Measurements from ENCODE around the gene GNG12. TPM values are rescaled to one million over a fixed set of nuclear protein-coding genes. Genes with fewer than 3 reads are reported as not detected.
A peak's percentile ranks its signal among the peaks of the same experiment; 100 is the strongest.

GNG12 gene
- total and polyA plus RNA-seq, 11 donors: 7.7 to 80.2 (median 44.6) TPM

DNA sequence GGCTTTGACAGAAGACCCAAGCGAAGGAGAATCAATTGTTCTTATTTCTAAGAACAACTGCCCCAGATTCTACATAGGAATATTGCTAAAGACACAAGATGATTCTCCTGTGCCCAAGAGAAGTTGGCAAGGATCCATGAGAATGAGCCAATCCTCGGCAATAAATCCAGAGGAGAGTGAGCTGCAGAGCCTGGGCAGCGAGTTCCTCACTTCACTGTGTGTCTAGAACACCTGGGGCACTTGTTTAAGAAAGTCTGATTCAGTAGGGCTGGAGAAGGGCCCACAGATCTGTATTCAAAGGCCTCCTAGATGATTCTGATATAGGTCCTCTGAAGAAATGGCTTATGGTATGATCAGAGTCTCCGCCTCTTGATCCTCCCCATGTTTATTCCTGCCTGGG, 116.5 kb downstream of the GNG12 start:
- no peak for DNase-seq
- Histone ChIP-seq H3K36me3 (no peaks in the 10 kb centered on the region), H3K4me1 (peaks cover 0 to 58% (median 27%) of the 10 kb centered on the region in 12 donors), H3K27me3 (no peaks in the 10 kb centered on the region), H3K27ac (no peak overlapping the region), H3K4me3 (no peak overlapping the region), H3K9me3 (no peaks in the 10 kb centered on the region)
- ATAC-seq: peak in 1 of 4 donors; percentile 35
- intact Hi-C loops (cut with DNase I): no loop called here
- TF ChIP-seq POLR2A (IDR thresholded peaks at IDR 0.05): no peak
- TF ChIP-seq, protein P1, sequence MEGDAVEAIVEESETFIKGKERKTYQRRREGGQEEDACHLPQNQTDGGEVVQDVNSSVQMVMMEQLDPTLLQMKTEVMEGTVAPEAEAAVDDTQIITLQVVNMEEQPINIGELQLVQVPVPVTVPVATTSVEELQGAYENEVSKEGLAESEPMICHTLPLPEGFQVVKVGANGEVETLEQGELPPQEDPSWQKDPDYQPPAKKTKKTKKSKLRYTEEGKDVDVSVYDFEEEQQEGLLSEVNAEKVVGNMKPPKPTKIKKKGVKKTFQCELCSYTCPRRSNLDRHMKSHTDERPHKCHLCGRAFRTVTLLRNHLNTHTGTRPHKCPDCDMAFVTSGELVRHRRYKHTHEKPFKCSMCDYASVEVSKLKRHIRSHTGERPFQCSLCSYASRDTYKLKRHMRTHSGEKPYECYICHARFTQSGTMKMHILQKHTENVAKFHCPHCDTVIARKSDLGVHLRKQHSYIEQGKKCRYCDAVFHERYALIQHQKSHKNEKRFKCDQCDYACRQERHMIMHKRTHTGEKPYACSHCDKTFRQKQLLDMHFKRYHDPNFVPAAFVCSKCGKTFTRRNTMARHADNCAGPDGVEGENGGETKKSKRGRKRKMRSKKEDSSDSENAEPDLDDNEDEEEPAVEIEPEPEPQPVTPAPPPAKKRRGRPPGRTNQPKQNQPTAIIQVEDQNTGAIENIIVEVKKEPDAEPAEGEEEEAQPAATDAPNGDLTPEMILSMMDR (IDR thresholded peaks at IDR 0.05): no peak
- WGBS, 4 donors: 81 to 86% (median 82%) methylated on average over 4 of the region's 4 CpGs

DNA sequence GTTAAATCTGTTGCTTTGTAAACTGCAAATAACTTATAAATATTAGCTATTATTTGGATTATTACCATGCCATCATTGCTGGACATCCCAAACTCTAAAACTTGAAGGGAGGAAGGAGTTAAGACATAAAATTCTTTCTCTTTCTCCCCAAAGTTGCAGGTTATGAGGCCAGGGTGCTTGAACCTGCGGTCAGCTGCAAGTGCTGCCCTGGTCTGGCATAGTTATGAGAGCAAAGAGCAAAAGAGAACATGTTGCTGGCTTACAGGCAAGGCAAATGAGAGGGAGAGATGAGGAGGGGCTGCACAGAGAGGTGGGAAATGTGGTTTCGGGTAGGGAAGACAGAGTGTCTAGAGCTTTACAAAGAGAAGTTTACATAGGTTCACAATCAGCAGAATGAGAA, 117.4 kb downstream of the GNG12 start:
- no peaks in the 10 kb centered on the region for H3K9me3 ChIP-seq
- no peak for ATAC-seq
- H3K4me1 ChIP-seq: peaks cover 0 to 61% (median 37%) of the 10 kb centered on the region in 12 donors
- intact Hi-C loops (cut with DNase I): no loop called here
- H3K27me3 ChIP-seq: no peaks in the 10 kb centered on the region
- 94 to 98% (median 97%) methylated on average over 2 of the region's 2 CpGs for WGBS, 4 donors
- no peak overlapping the region for H3K4me3 ChIP-seq
- H3K27ac ChIP-seq: no peak overlapping the region
- H3K36me3 ChIP-seq: no peaks in the 10 kb centered on the region
- TF ChIP-seq POLR2A (IDR thresholded peaks at IDR 0.05): no peak
- TF ChIP-seq, protein P1 (IDR thresholded peaks at IDR 0.05): no peak
- DNase-seq: no peak

DNA sequence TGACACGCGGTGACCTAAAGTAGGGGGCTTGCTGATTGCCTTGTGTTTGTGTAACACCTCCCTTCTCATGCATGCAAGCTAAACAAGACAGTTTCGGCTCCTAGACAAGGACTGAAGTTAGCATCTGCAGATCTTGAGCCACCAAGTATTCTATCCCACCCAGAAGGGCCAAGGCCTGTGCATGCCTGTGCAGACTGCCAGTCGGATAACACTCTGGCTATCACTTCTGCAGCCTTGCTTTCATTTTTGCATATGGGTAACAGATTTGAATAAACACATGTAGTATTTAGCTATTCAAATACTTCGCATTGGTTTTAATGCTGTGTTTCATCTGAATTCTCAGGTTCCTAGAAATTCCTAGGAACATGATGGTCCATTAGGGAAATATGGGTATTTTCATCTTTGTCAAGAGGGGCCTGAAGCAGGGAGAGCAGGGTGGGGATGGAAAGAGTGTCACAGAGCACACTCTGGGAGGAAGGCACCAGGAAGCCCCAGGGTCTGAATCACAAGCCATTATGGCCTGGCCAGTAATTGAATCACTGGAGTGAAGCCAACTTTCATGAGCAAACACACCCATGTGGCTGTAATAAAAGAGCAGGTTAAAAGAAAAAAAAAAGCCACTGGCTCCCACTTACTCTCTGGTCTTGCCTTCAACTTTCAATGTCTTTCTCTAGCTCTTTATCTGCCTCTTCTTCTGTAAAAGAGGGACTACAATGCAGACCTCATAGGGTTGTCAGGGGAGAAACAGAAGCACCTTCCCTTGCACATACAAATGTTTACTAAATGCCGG, 120.0 kb downstream of the GNG12 start:
- H3K27ac ChIP-seq: peak overlapping the region in 2 of 12 donors; percentile 16 to 21
- TF ChIP-seq POLR2A (IDR thresholded peaks at IDR 0.05): no peak
- TF ChIP-seq, protein P1 (IDR thresholded peaks at IDR 0.05): no peak
- H3K4me3 ChIP-seq: no peak overlapping the region
- WGBS, 4 donors: 84 to 89% (median 86%) methylated on average over 6 of the region's 6 CpGs
- no peaks in the 10 kb centered on the region for H3K27me3 ChIP-seq
- H3K36me3 ChIP-seq: no peaks in the 10 kb centered on the region
- H3K4me1 ChIP-seq: peaks cover 0 to 67% (median 42%) of the 10 kb centered on the region in 12 donors
- H3K9me3 ChIP-seq: no peaks in the 10 kb centered on the region
- ATAC-seq: peak in 3 of 4 donors; percentile 41 to 64 (median 57)
- no peak for DNase-seq
- intact Hi-C loops (cut with DNase I): no loop called here

DNA sequence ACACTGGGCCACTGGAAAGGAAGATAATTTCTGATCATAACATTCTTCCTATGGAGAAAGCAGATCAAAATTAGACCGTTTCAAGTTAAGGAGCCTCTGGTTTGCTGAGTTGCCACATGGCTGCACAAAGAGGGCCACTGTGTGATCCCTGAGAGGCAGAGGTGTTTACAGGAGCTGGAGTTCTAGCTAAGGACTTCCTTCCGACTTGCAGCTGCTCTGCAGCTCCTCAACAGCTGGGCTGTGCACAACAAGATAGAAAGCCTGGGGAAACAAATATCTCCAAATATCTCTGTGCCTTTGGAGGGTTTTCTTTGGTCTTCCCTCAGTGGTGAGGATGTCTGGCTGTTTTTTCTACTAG, 121.4 kb downstream of the GNG12 start:
- H3K4me3 ChIP-seq: no peak overlapping the region

More for the DNA sequence above, 121.4 kb downstream of the GNG12 start:
- no peak for TF ChIP-seq POLR2A (IDR thresholded peaks at IDR 0.05)
- TF ChIP-seq, protein P1 (IDR thresholded peaks at IDR 0.05): no peak
- H3K27me3 ChIP-seq: no peaks in the 10 kb centered on the region
- H3K27ac ChIP-seq: peak overlapping the region in 5 of 12 donors; percentile 12 to 37 (median 23)
- H3K9me3 ChIP-seq: no peaks in the 10 kb centered on the region
- WGBS, 4 donors: 27 to 48% (median 45%) methylated on average over 1 to 2 of the region's 2 CpGs
- intact Hi-C loops (cut with DNase I): no loop called here
- no peaks in the 10 kb centered on the region for H3K36me3 ChIP-seq
- ATAC-seq (peak in 1 of 4 donors; percentile 31), DNase-seq (no peak)
- H3K4me1 ChIP-seq: peaks cover 0 to 65% (median 40%) of the 10 kb centered on the region in 12 donors

Data from heart left ventricle (tissue), 16 donors.